Epithelial cell of esophagus (primary cell): Measurements from ENCODE around the gene S100A13.
"Not testable (repeated sequence)": the region's sequence is repeated elsewhere in the genome, so short reads cannot be mapped to it uniquely, and the experiment has no call there.

Experiments used
- DNase-seq: peaks from one replicate; pipeline ENCODE4 v3.0.0; 2010; ENCODE audit warnings: low read depth
- H3K4me3 ChIP-seq: 2 replicates; pipeline ENCODE4 v1.5.1; 2011; ENCODE audit warnings: mild to moderate bottlenecking, low read length, control low read depth
- TF ChIP-seq, protein P1 (sequence below): IDR thresholded peaks from 2 replicates; pipeline ENCODE4 v1.5.1; 2011; ENCODE audit warnings: low read depth, mild to moderate bottlenecking, low read length, control low read depth, inconsistent platforms; ENCODE audit not compliant: insufficient read depth; ENCODE audit errors: missing control alignments

Gene S100A13

DNA sequence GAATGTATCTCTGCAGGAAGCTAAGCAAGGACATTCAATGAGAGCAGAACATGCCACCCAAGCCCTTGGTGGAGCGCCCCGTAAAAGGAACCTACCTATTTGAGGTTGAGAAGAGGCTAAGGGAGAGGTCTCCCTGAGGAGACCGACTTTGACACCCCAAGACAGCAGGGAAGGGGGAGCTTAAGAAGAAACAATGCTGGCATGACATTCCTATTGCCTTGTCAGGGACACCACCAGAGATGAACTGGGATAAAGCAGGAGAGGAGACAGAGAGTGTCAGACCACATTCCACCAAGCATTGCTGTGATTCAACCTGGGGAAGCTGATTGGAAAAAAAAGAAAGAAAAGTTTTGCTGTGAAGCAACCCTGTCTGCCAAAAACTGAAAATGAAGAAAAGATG lies 48.4 kb downstream of the S100A13 start:
- no peak for DNase-seq
- TF ChIP-seq, protein P1, sequence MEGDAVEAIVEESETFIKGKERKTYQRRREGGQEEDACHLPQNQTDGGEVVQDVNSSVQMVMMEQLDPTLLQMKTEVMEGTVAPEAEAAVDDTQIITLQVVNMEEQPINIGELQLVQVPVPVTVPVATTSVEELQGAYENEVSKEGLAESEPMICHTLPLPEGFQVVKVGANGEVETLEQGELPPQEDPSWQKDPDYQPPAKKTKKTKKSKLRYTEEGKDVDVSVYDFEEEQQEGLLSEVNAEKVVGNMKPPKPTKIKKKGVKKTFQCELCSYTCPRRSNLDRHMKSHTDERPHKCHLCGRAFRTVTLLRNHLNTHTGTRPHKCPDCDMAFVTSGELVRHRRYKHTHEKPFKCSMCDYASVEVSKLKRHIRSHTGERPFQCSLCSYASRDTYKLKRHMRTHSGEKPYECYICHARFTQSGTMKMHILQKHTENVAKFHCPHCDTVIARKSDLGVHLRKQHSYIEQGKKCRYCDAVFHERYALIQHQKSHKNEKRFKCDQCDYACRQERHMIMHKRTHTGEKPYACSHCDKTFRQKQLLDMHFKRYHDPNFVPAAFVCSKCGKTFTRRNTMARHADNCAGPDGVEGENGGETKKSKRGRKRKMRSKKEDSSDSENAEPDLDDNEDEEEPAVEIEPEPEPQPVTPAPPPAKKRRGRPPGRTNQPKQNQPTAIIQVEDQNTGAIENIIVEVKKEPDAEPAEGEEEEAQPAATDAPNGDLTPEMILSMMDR: no peak

DNA sequence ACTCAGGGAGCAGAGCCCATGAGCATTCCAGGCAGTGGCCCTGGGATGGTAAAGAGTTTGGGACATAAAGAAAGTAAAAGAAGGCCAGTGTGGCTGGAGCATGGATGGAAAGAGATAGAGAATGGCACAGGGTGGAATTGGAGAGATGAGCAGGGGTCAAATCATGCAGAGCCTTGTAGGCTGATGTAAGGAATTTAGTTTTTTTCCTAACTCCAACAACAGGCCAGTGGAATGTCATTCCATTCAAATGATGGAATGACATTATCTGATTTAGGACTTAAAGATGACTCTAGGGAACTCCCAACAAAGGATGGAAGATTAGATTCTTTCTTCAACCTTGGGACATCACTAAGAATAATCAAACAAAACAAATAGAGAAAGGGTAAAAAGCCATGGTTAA lies 48.8 kb downstream of the S100A13 start:
- H3K4me3 ChIP-seq: no peak overlapping the region
- no peak for DNase-seq
- TF ChIP-seq, protein P1: no peak

More for the DNA sequence above, 48.4 kb downstream of the S100A13 start:
- H3K4me3 ChIP-seq: no peak overlapping the region

DNA sequence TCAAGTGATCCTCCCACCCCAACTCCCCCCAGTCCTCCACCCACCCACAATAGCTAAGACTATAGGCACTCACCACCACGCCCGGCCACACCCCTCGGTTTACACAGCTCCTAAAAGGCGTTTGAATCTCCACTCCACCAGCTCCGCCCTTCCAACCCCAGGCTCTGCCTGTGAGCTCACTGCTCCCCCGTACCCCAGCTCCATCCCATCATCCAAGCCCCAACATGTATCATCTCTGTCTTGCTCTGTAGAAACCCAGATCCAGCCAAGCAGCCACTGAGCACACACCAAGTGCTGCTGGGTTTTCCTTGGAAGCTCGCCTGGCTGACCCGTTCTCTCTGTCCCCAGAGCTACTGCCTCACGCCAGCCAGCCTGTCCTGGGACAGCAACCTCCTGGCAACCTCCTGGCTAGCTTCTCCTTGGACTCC lies 49.7 kb downstream of the S100A13 start:
- no peak overlapping the region for H3K4me3 ChIP-seq
- peak; percentile 66 for DNase-seq
- TF ChIP-seq, protein P1: no peak

DNA sequence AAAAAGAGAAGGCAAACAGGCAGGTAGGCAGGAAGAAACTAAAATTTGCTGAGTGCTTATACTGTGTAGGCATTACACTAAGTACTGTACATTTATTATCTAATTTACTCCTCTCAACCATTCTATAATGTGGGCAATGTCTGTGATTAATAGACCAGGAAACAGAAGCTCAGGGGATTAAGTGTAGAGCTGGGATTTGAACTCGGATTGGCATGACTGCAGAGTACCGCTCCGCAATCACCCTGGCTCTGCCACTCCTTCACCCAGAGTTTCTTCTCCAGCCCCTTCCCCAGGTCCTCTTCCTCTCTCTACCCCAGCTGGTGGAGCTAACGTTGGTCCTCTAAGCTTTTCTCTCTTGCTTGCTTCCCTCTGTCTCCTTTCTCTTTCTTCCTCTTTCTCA lies 50.2 kb downstream of the S100A13 start:
- H3K4me3 ChIP-seq: no peak overlapping the region
- no peak for DNase-seq
- TF ChIP-seq, protein P1: no peak

DNA sequence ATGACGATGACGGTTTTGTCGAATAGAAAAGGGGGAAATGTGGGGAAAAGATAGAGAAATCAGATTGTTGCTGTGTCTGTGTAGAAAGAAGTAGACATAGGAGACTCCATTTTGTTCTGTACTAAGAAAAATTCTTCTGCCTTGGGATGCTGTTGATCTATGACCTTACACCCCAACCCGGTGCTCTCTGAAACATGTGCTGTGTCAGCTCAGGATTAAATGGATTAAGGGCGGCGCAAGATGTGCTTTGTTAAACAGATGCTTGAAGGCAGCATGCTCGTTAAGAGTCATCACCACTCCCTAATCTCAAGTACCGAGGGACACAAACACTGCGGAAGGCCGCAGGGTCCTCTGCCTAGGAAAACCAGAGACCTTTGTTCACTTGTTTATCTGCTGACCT lies 51.8 kb downstream of the S100A13 start:
- H3K4me3 ChIP-seq, DNase-seq: not testable (repeated sequence)

DNA sequence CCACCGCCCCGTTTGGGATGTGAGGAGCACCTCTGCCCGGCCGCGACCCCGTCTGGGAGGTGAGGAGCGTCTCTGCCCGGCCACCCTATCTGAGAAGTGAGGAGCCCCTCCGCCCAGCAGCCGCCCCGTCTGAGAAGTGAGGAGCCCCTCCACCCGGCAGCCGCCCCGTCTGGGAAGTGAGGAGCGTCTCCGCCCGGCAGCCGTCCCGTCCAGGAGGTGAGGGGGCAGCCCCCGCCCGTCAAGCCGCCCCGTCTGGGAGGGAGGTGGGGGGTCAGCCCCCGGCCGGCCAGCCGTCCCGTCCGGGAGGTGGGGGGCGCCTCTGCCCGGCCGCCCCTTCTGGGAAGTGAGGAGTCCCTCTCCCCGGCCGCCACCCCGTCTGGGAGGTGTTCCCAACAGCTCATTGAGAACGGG lies 52.2 kb downstream of the S100A13 start:
- not testable (repeated sequence) for DNase-seq

DNA sequence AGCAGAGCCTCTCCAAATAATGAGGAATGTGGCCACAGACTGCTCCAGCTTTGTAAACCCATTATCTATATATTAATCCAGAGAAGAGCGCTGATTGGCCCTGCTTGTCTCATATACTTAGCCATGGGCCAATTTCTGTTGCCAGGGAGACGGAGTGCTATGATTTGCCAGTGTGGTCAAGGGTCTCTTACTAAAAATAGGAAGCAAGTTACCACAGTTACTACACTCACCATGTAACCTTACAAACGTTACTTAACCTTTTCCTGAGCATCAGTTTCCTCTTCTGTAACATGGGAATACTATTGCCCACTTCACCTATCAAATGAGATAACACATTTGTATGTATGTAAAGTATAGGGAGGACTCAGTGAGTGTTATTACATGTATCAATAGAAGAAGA lies 54.0 kb downstream of the S100A13 start:
- no peak overlapping the region for H3K4me3 ChIP-seq
- TF ChIP-seq, protein P1: no peak
- no peak for DNase-seq

More for the DNA sequence above, 52.2 kb downstream of the S100A13 start:
- not testable (repeated sequence) for H3K4me3 ChIP-seq

DNA sequence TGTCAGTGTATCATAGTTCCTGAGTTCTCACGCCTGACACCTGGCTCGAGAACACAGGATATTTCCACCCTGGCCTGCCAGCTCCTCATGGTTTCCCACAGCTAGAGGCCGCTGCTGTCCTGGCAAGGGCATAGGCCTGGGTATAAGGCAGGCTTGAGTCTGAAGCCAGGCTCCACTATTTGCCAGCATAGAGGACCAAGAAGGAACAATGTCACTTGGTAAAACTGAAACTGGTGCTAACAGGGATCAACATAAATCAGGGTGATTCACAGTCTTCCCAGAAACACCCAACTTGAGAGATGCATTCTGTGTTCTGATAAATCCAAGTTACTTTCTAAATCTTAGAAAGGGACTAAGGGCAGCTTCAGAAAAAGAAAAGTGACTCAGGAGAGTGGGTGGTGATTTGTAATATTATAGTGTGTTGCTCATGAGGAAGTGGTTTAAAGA lies 54.7 kb downstream of the S100A13 start:
- H3K4me3 ChIP-seq: no peak overlapping the region
- peak; percentile 85 for DNase-seq
- TF ChIP-seq, protein P1: peak; percentile 95
